H1 (cell line): Measurements from ENCODE around the gene FHIT. TPM values are rescaled to one million over a fixed set of nuclear protein-coding genes. Genes with fewer than 3 reads are reported as not detected.

ENCODE experiments used
- CTCF ChIA-PET: fragments of 300-600 bp; sonication (Branson Sonifier 250); formaldehyde crosslinking; loops from one replicate; lab custom pipeline; 2021; ENCODE audit not compliant: partially characterized antibody; lab: Charles Lee
- POLR2A ChIA-PET: fragments of 300-600 bp; sonication (Branson Sonifier 250); formaldehyde crosslinking; loops from one replicate; lab custom pipeline; 2021; ENCODE audit warnings: inconsistent platforms; ENCODE audit not compliant: partially characterized antibody; lab: Charles Lee
- DNase-seq, 2 experiments: peaks; one replicate each; pipeline versions ENCODE4 v3.0.0 to v3.0.0-alpha.2; 2010 to 2022; ENCODE audit warnings: low spot score in 2 of 2, low read depth in 1 of 2, mixed read lengths in 1 of 2
- FAIRE-seq: peaks from 2 replicates; lab custom pipeline; 2011; peaks lifted over from hg19 to GRCh38; lab: Jason Lieb, UNC
- H2AFZ ChIP-seq: 2 replicates; pipeline ENCODE4 v1.8.1; 2012; ENCODE audit warnings: low read length, inconsistent platforms
- H2AK5ac ChIP-seq: 2 replicates; pipeline ENCODE4 v1.6.1; 2013; ENCODE audit warnings: low read depth, low read length
- H2BK120ac ChIP-seq: replicated peaks from 2 replicates; pipeline ENCODE3; 2013; ENCODE audit warnings: low read depth, low read length, inconsistent platforms
- H2BK12ac ChIP-seq: 2 replicates; pipeline ENCODE4 v1.6.1; 2013; ENCODE audit warnings: low read depth, low read length
- H2BK15ac ChIP-seq: 2 replicates; pipeline ENCODE4 v1.6.1; 2013; ENCODE audit warnings: low read length
- H2BK20ac ChIP-seq: 2 replicates; pipeline ENCODE4 v1.6.1; 2013; ENCODE audit warnings: low read length
- H2BK5ac ChIP-seq: 2 replicates; pipeline ENCODE4 v1.6.1; 2013; ENCODE audit warnings: low read depth, low read length
- H3K14ac ChIP-seq: 2 replicates; pipeline ENCODE4 v1.6.1; 2013; ENCODE audit warnings: inconsistent platforms; ENCODE audit not compliant: insufficient read length
- H3K18ac ChIP-seq: 2 replicates; pipeline ENCODE4 v1.6.1; 2013; ENCODE audit warnings: low read length; ENCODE audit errors: extremely low read depth
- H3K23ac ChIP-seq: 2 replicates; pipeline ENCODE4 v1.6.1; 2013; ENCODE audit warnings: inconsistent platforms; ENCODE audit not compliant: insufficient read length
- H3K23me2 ChIP-seq: 2 replicates; pipeline ENCODE4 v1.6.1; 2013; ENCODE audit warnings: low read depth, low read length
- H3K27ac ChIP-seq: 2 replicates; pipeline ENCODE4 v1.6.1; 2011; ENCODE audit warnings: low read depth, low read length, inconsistent platforms
- H3K27me3 ChIP-seq, 4 experiments: replicated peaks in 1 of 4; 1 replicate in 1 of 4; 2 replicates in 3 of 4; pipeline versions ENCODE4 v1.6.1 to v1.8.1; 2011 to 2013; ENCODE audit warnings: low read length in 3 of 4, mild to moderate bottlenecking in 3 of 4, inconsistent platforms in 2 of 4, mixed read lengths in 2 of 4, moderate library complexity in 1 of 4; ENCODE audit not compliant: control insufficient read depth in 3 of 4, insufficient read depth in 3 of 4; ENCODE audit errors: extremely low read depth in 1 of 4
- H3K36me3 ChIP-seq, 4 experiments: 2 replicates each; pipeline versions ENCODE4 v1.6.1 to v1.8.1; 2011 to 2013; ENCODE audit warnings: mild to moderate bottlenecking in 4 of 4, low read length in 3 of 4, moderate library complexity in 2 of 4, control low read depth in 1 of 4, inconsistent platforms in 1 of 4; ENCODE audit not compliant: insufficient read depth in 4 of 4, control insufficient read depth in 2 of 4
- H3K4ac ChIP-seq: replicated peaks from 2 replicates; pipeline ENCODE3; 2013; ENCODE audit warnings: low read length, low read depth, mixed read lengths, inconsistent platforms; ENCODE audit not compliant: insufficient read length
- H3K4me1 ChIP-seq, 4 experiments: replicated peaks in 1 of 4; 1 replicate in 1 of 4; 2 replicates in 3 of 4; pipeline versions ENCODE4 v1.6.1 to v1.8.1; 2011 to 2013; ENCODE audit warnings: low read length in 3 of 4, inconsistent platforms in 2 of 4, mixed read lengths in 1 of 4; ENCODE audit not compliant: insufficient read depth in 4 of 4, control insufficient read depth in 3 of 4
- H3K4me2 ChIP-seq, 2 experiments: 2 replicates each; pipeline versions ENCODE4 v1.6.1 to v1.8.1; 2011 to 2013; ENCODE audit warnings: low read depth in 2 of 2, low read length in 2 of 2, control low read depth in 1 of 2, inconsistent platforms in 1 of 2, mild to moderate bottlenecking in 1 of 2; ENCODE audit not compliant: insufficient read depth in 1 of 2
- H3K4me3 ChIP-seq, 4 experiments: fragments of 200-600, 300-600 bp in 1 of 4; sonication (generic), shearing (Covaris generic), sonication (Bioruptor Twin) in 1 of 4; 2 replicates each; pipeline versions ENCODE4 v1.5.1 to v1.8.1; 2011 to 2016; ENCODE audit warnings: low read length in 4 of 4, low read depth in 3 of 4, control low read depth in 2 of 4, inconsistent platforms in 2 of 4, mild to moderate bottlenecking in 2 of 4, mixed read lengths in 1 of 4, moderate library complexity in 1 of 4; ENCODE audit not compliant: insufficient read depth in 2 of 4; ENCODE audit errors: extremely low read depth in 1 of 4
- H3K56ac ChIP-seq: replicated peaks from 2 replicates; pipeline ENCODE3; 2013; ENCODE audit warnings: low read depth, mild to moderate bottlenecking, mixed read lengths, low read length, inconsistent platforms; ENCODE audit not compliant: insufficient read length
- H3K79me1 ChIP-seq: 2 replicates; pipeline ENCODE4 v1.6.1; 2013; ENCODE audit warnings: low read depth, low read length, control low read depth
- H3K79me2 ChIP-seq, 2 experiments: 2 replicates each; pipeline versions ENCODE4 v1.6.1 to v1.8.1; 2012 to 2013; ENCODE audit warnings: low read length in 2 of 2, mild to moderate bottlenecking in 2 of 2, inconsistent platforms in 1 of 2; ENCODE audit not compliant: insufficient read depth in 2 of 2, control insufficient read depth in 1 of 2
- H3K9ac ChIP-seq, 4 experiments: replicated peaks in 1 of 4; 1 replicate in 1 of 4; 2 replicates in 3 of 4; pipeline versions ENCODE4 v1.6.1 to v1.8.1; 2011 to 2013; ENCODE audit warnings: low read depth in 3 of 4, low read length in 3 of 4, control low read depth in 2 of 4, mild to moderate bottlenecking in 2 of 4, moderate library complexity in 2 of 4, inconsistent platforms in 1 of 4; ENCODE audit errors: extremely low read depth in 1 of 4
- H3K9me3 ChIP-seq, 2 experiments: 2 replicates each; pipeline versions ENCODE4 v1.6.1 to v1.8.1; 2012 to 2013; ENCODE audit warnings: mild to moderate bottlenecking in 2 of 2, moderate library complexity in 2 of 2, control low read depth in 1 of 2, inconsistent platforms in 1 of 2, low read depth in 1 of 2, low read length in 1 of 2, mixed read lengths in 1 of 2; ENCODE audit not compliant: insufficient read depth in 2 of 2
- H4K20me1 ChIP-seq, 2 experiments: replicated peaks in 1 of 2; 2 replicates each; pipeline versions ENCODE3 to v1.8.1; 2011 to 2013; ENCODE audit warnings: inconsistent platforms in 2 of 2, low read length in 2 of 2, mild to moderate bottlenecking in 1 of 2; ENCODE audit not compliant: insufficient read depth in 2 of 2, control insufficient read depth in 1 of 2
- H4K5ac ChIP-seq: 2 replicates; pipeline ENCODE4 v1.6.1; 2013; ENCODE audit warnings: low read length, low read depth, mixed read lengths, inconsistent platforms; ENCODE audit not compliant: insufficient read length
- H4K8ac ChIP-seq: 2 replicates; pipeline ENCODE4 v1.8.0; 2013; ENCODE audit warnings: mild to moderate bottlenecking, moderate library complexity, low read length, inconsistent platforms; ENCODE audit not compliant: insufficient read depth; ENCODE audit errors: extremely low read depth
- H4K91ac ChIP-seq: replicated peaks from 2 replicates; pipeline ENCODE3; 2013; ENCODE audit warnings: low read length, mixed read lengths, inconsistent platforms; ENCODE audit not compliant: insufficient read length
- RNF2 ChIP-seq: fragments of 200-900, 300-1000 bp; sonication (generic); IDR thresholded peaks from 2 replicates; pipeline ENCODE4 v1.7.1; 2016; ENCODE audit warnings: borderline replicate concordance, low read depth, mild to moderate bottlenecking, antibody characterized with exemption, low read length; ENCODE audit not compliant: poor library complexity, severe bottlenecking; ENCODE audit errors: missing control alignments
- WGBS, 2 experiments: shearing (Covaris generic) in 1 of 2; methylation state at CpG; one replicate each; pipeline versions ENCODE4 v1.1.6 to v1.1.7; 2013 to 2015; ENCODE audit warnings: low lambda C conversion rate in 2 of 2, mixed read lengths in 2 of 2, inconsistent platforms in 1 of 2, low coverage in 1 of 2, missing lambda C conversion rate in 1 of 2; ENCODE audit not compliant: insufficient replicate concordance in 2 of 2, insufficient coverage in 1 of 2, insufficient read length in 1 of 2; ENCODE audit errors: extremely low coverage in 1 of 2, missing lambda C conversion rate in 1 of 2; 5-methylcytosine and 5-hydroxymethylcytosine counted together
- polyA plus RNA-seq, 7 experiments: library from polyadenylated mRNA; depleted of rRNA in 3 of 7; stranded (reverse) in 5 of 7; unstranded in 2 of 7; fragments of >200 nt in 5 of 7; fragments of 200-250 nt in 2 of 7; gene quantifications; 1 replicate in 5 of 7; 2 replicates in 1 of 7; 4 replicates in 1 of 7; pipeline versions ENCODE4 v1.2.1 to v1.2.3, GENCODE V29; 2011 to 2013; ENCODE audit warnings: missing spikeins in 2 of 7, mixed read lengths in 2 of 7
- total RNA-seq: library from RNA; stranded (reverse); fragmentation: NEBNext Ultra II Directional; extraction: Animal tissue kit (Norgen Biotek cat#: 25700); gene quantifications from 2 replicates; pipeline ENCODE4 v1.2.1, GENCODE V29; 2021

FHIT gene
- total and polyA plus RNA-seq, 2 of the 8 experiments (the other 6 are each of a cell fraction or from before 2014, with no cell fraction given), result 1.2 to 3.2 TPM

DNA sequence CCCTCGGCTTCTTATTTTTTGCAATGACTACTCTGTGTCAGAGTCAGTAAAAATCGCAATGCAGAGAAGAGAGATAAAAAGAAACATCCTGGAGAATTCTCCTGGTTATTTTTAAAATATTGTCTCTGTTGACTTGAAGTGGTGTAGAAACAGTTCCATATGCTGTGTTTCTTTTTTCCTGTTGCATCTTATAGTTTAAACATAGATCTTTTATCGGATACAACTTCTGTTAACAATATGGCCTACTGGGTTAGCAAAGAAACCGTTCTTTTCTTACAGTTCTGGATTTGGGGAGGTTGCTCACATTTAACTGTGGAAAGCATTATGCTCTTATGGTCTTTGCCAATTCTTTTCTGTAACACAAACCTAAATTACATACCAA is 1432.3 kb downstream of the FHIT start:
- no peak overlapping the region for H4K5ac ChIP-seq
- H3K14ac ChIP-seq, result no peak overlapping the region
- H3K23me2 ChIP-seq, result no peaks in the 10 kb centered on the region
- H3K79me2 ChIP-seq, result no peaks in the 10 kb centered on the region
- WGBS, 2 experiments, result 94% methylated on average over 4 of the region's 4 CpGs; no CpG with 5 or more reads in 1 of the 2 experiments
- no peak overlapping the region for H2BK20ac ChIP-seq
- no peak overlapping the region for H2BK5ac ChIP-seq
- H2AFZ ChIP-seq, result no peak overlapping the region
- no peaks in the 10 kb centered on the region for H4K20me1 ChIP-seq
- no peak overlapping the region for H4K8ac ChIP-seq
- ChIA-PET POLR2A (no interaction called here), CTCF (interaction anchor here (1.0 kb wide), 1 partner anchor 28 kb away, joined by 4 read pairs; no protein-coding TSS in a partner anchor)
- H3K27me3 ChIP-seq, result no peaks in the 10 kb centered on the region; a peak in 1 of 7 replicates
- FAIRE-seq, result no peak
- H3K4me3 ChIP-seq, result no peak overlapping the region
- H3K23ac ChIP-seq, result no peak overlapping the region
- no peaks in the 10 kb centered on the region for H3K9me3 ChIP-seq
- no peak for DNase-seq
- H3K79me1 ChIP-seq, result no peaks in the 10 kb centered on the region
- no peak overlapping the region for H3K18ac ChIP-seq
- peaks cover 0 to 4% (median 1%) of the 10 kb centered on the region in 4 experiments; a peak in 3 of 7 replicates for H3K4me1 ChIP-seq
- H2BK120ac ChIP-seq, result no peak overlapping the region
- no peak overlapping the region for H2BK12ac ChIP-seq
- H3K9ac ChIP-seq, result no peak overlapping the region
- H2BK15ac ChIP-seq, result no peak overlapping the region
- no peak overlapping the region for H3K56ac ChIP-seq
- no peak overlapping the region for H4K91ac ChIP-seq
- H3K4ac ChIP-seq, result no peak overlapping the region
- H3K4me2 ChIP-seq, result no peak overlapping the region
- H2AK5ac ChIP-seq, result no peak overlapping the region
- no peaks in the 10 kb centered on the region; a peak in 1 of 8 replicates for H3K36me3 ChIP-seq
- no peak overlapping the region for H3K27ac ChIP-seq
- no peak for TF ChIP-seq RNF2
